H9 (cell line): ENCODE results near the gene WDR33. TPM values are rescaled to one million over a fixed set of nuclear protein-coding genes. Genes with fewer than 3 reads are reported as not detected.

Experiments used
- DNase-seq: peaks from one replicate; pipeline ENCODE4 v3.0.0-alpha.2; 2017
- H2AFZ ChIP-seq: one replicate; pipeline ENCODE4 v1.6.1; 2013; ENCODE audit warnings: mild to moderate bottlenecking, low read length, control low read depth, moderate library complexity
- H2AK5ac ChIP-seq: 2 replicates; pipeline ENCODE4 v1.6.1; 2013; ENCODE audit warnings: low read length, control low read depth, mixed read lengths; ENCODE audit not compliant: insufficient read length
- H2BK120ac ChIP-seq: one replicate; pipeline ENCODE4 v1.6.1; 2013; ENCODE audit warnings: low read depth, mild to moderate bottlenecking, low read length, control low read depth, inconsistent platforms; ENCODE audit not compliant: poor library complexity, severe bottlenecking
- H2BK12ac ChIP-seq: 2 replicates; pipeline ENCODE4 v1.6.1; 2013; ENCODE audit warnings: low read length, control low read depth, mixed read lengths, low read depth; ENCODE audit not compliant: insufficient read length
- H2BK15ac ChIP-seq: 2 replicates; pipeline ENCODE4 v1.6.1; 2013; ENCODE audit warnings: low read depth, low read length, control low read depth
- H2BK20ac ChIP-seq: one replicate; pipeline ENCODE4 v1.6.1; 2013; ENCODE audit warnings: low read depth, mild to moderate bottlenecking, low read length, control low read depth, inconsistent platforms; ENCODE audit not compliant: poor library complexity, severe bottlenecking
- H2BK5ac ChIP-seq: 2 replicates; pipeline ENCODE4 v1.6.1; 2013; ENCODE audit warnings: low read length, control low read depth, mixed read lengths; ENCODE audit not compliant: insufficient read length
- H3K14ac ChIP-seq: 2 replicates; pipeline ENCODE4 v1.6.1; 2013; ENCODE audit warnings: low read length, control low read depth; ENCODE audit not compliant: insufficient read depth
- H3K18ac ChIP-seq: 2 replicates; pipeline ENCODE4 v1.6.1; 2013; ENCODE audit warnings: low read depth, mild to moderate bottlenecking, mixed read lengths, low read length, control low read depth; ENCODE audit not compliant: insufficient read length
- H3K23ac ChIP-seq: 2 replicates; pipeline ENCODE4 v1.6.1; 2013; ENCODE audit warnings: low read length, control low read depth, mixed read lengths, low read depth; ENCODE audit not compliant: insufficient read length
- H3K23me2 ChIP-seq: 2 replicates; pipeline ENCODE4 v1.6.1; 2013; ENCODE audit warnings: low read depth, mild to moderate bottlenecking, mixed read lengths, low read length, control low read depth; ENCODE audit not compliant: insufficient read length, poor library complexity, severe bottlenecking
- H3K27ac ChIP-seq: 2 replicates; pipeline ENCODE4 v1.5.1; 2013; ENCODE audit warnings: low read length, control low read depth, mixed read lengths, low read depth; ENCODE audit not compliant: insufficient read length
- H3K27me3 ChIP-seq: 2 replicates; pipeline ENCODE4 v1.6.1; 2013; ENCODE audit warnings: low read length, control low read depth, inconsistent platforms; ENCODE audit not compliant: insufficient read depth
- H3K4ac ChIP-seq: 2 replicates; pipeline ENCODE4 v1.6.1; 2013; ENCODE audit warnings: low read depth, mild to moderate bottlenecking, control low read depth, inconsistent platforms, low read length, moderate library complexity
- H3K4me1 ChIP-seq: 2 replicates; pipeline ENCODE4 v1.6.1; 2013; ENCODE audit warnings: low read length, control low read depth, inconsistent platforms; ENCODE audit not compliant: insufficient read depth
- H3K4me2 ChIP-seq: 2 replicates; pipeline ENCODE4 v1.6.1; 2013; ENCODE audit warnings: low read length, control low read depth, mixed read lengths; ENCODE audit not compliant: insufficient read length, insufficient read depth
- H3K56ac ChIP-seq: 2 replicates; pipeline ENCODE4 v1.6.1; 2013; ENCODE audit warnings: low read depth, mild to moderate bottlenecking, mixed read lengths, low read length, control low read depth; ENCODE audit not compliant: insufficient read length
- H3K79me1 ChIP-seq: 2 replicates; pipeline ENCODE4 v1.6.1; 2013; ENCODE audit warnings: low read depth, mild to moderate bottlenecking, moderate library complexity, low read length, control low read depth, inconsistent platforms; ENCODE audit not compliant: insufficient read depth, poor library complexity, severe bottlenecking
- H3K79me2 ChIP-seq: 2 replicates; pipeline ENCODE4 v1.6.1; 2013; ENCODE audit warnings: low read length, control low read depth, inconsistent platforms; ENCODE audit not compliant: insufficient read depth
- H3K9ac ChIP-seq: 2 replicates; pipeline ENCODE4 v1.6.1; 2013; ENCODE audit warnings: low read length, control low read depth, mixed read lengths; ENCODE audit not compliant: insufficient read length; ENCODE audit errors: extremely low read depth
- H3K9me3 ChIP-seq: one replicate; pipeline ENCODE4 v1.6.1; 2013; ENCODE audit warnings: low read depth, low read length, inconsistent platforms; ENCODE audit not compliant: control insufficient read depth
- H3T11ph ChIP-seq: one replicate; pipeline ENCODE4 v1.6.1; 2013; ENCODE audit warnings: mild to moderate bottlenecking, low read length, control low read depth, inconsistent platforms
- H4K20me1 ChIP-seq: one replicate; pipeline ENCODE4 v1.6.1; 2013; ENCODE audit not compliant: control insufficient read depth, insufficient read length, insufficient read depth
- H4K5ac ChIP-seq: 2 replicates; pipeline ENCODE4 v1.6.1; 2013; ENCODE audit warnings: low read depth, mild to moderate bottlenecking, mixed read lengths, low read length, control low read depth; ENCODE audit not compliant: insufficient read length
- H4K8ac ChIP-seq: replicated peaks from 2 replicates; pipeline ENCODE4 v1.6.1; 2013; ENCODE audit warnings: low read length, control low read depth, mixed read lengths, low read depth; ENCODE audit not compliant: insufficient read length
- H4K91ac ChIP-seq: 2 replicates; pipeline ENCODE4 v1.6.1; 2013; ENCODE audit warnings: low read depth, mild to moderate bottlenecking, moderate library complexity, mixed read lengths, low read length, control low read depth; ENCODE audit not compliant: insufficient read length
- H3K27ac Mint-ChIP-seq, 3 experiments: 2 replicates in 2 of 3; 3 replicates in 1 of 3; pipeline ENCODE4 v1.8.0; 2020 to 2021; ENCODE audit warnings: mixed read lengths in 3 of 3, mild to moderate bottlenecking in 1 of 3, moderate library complexity in 1 of 3
- H3K27me3 Mint-ChIP-seq: 2 replicates; pipeline ENCODE4 v1.8.0; 2021; ENCODE audit warnings: low read depth, mild to moderate bottlenecking, moderate library complexity, mixed read lengths
- H3K36me3 Mint-ChIP-seq, 3 experiments: 2 replicates in 2 of 3; 3 replicates in 1 of 3; pipeline ENCODE4 v1.8.0; 2020 to 2021; ENCODE audit warnings: low read depth in 3 of 3, mixed read lengths in 3 of 3; ENCODE audit not compliant: insufficient read depth in 1 of 3
- H3K4me1 Mint-ChIP-seq, 2 experiments: 2 replicates each; pipeline ENCODE4 v1.8.0; 2020; ENCODE audit warnings: mixed read lengths in 2 of 2
- H3K4me3 Mint-ChIP-seq, 2 experiments: 2 replicates in 1 of 2; 3 replicates in 1 of 2; pipeline ENCODE4 v1.8.0; 2020 to 2021; ENCODE audit warnings: mild to moderate bottlenecking in 2 of 2, mixed read lengths in 2 of 2, moderate library complexity in 1 of 2
- H3K9me3 Mint-ChIP-seq, 2 experiments: 2 replicates in 1 of 2; 3 replicates in 1 of 2; pipeline ENCODE4 v1.8.0; 2020; ENCODE audit warnings: mild to moderate bottlenecking in 2 of 2, mixed read lengths in 2 of 2, moderate library complexity in 1 of 2
- CTCF ChIP-seq: fragments of 200-600 bp; sonication (generic); conservative IDR thresholded peaks from 3 replicates; pipeline ENCODE4 v1.8.0; 2021; ENCODE audit warnings: antibody characterized with exemption, mild to moderate bottlenecking
- WGBS: extraction: QIAGEN DNeasy Blood & Tissue Kit; methylation state at CpG from one replicate; pipeline ENCODE4 v1.1.7; 2013; ENCODE audit warnings: missing lambda C conversion rate, low lambda C conversion rate, mixed read lengths; ENCODE audit not compliant: insufficient read length; ENCODE audit errors: extremely low coverage; 5-methylcytosine and 5-hydroxymethylcytosine counted together
- total RNA-seq: library from RNA; stranded (reverse); gene quantifications from 2 replicates; pipeline ENCODE4 v1.2.1, GENCODE V29; 2021

Gene WDR33
- total RNA-seq, 1 experiment from 2014 or later = 86.0 TPM

GRCh38 chr2:127840893-127841292 lies 29.9 kb upstream of the WDR33 start:
- no peak overlapping the region for H4K8ac ChIP-seq
- WGBS = no CpG with 5 or more reads among the region's 4 CpGs
- no peaks in the 10 kb centered on the region for H3K79me2 ChIP-seq
- H4K5ac ChIP-seq = no peak overlapping the region
- H4K20me1 ChIP-seq = no peaks in the 10 kb centered on the region
- H3K4ac ChIP-seq = no peak overlapping the region
- no peaks in the 10 kb centered on the region for H3K79me1 ChIP-seq
- no peak overlapping the region for H2BK20ac ChIP-seq
- no peak for DNase-seq
- H2BK5ac ChIP-seq = no peak overlapping the region
- H2BK12ac ChIP-seq = no peak overlapping the region
- H3K23ac ChIP-seq = no peak overlapping the region
- Mint-ChIP-seq H3K4me3 (no peak overlapping the region), H3K27me3 (no peaks in the 10 kb centered on the region; the same call in 1 of the 2 replicates), H3K4me1 (no peaks in the 10 kb centered on the region), H3K36me3 (peaks cover 8 to 13% (median 11%) of the 10 kb centered on the region in 3 experiments; a peak in 6 of 7 replicates), H3K9me3 (no peaks in the 10 kb centered on the region), H3K27ac (no peak overlapping the region)
- H3K9me3 ChIP-seq = no peaks in the 10 kb centered on the region
- no peak overlapping the region for H2AFZ ChIP-seq
- H3K9ac ChIP-seq = no peak overlapping the region
- no peaks in the 10 kb centered on the region for H3K4me1 ChIP-seq
- H3K23me2 ChIP-seq = no peaks in the 10 kb centered on the region
- H3K27ac ChIP-seq = no peak overlapping the region
- no peak overlapping the region for H2BK15ac ChIP-seq
- no peaks in the 10 kb centered on the region for H3K27me3 ChIP-seq
- H2BK120ac ChIP-seq = no peak overlapping the region
- no peak overlapping the region for H3K14ac ChIP-seq
- no peak overlapping the region for H2AK5ac ChIP-seq
- no peak overlapping the region for H3K56ac ChIP-seq
- no peak overlapping the region for H4K91ac ChIP-seq
- TF ChIP-seq CTCF = no peak
- H3T11ph ChIP-seq = no peak overlapping the region
- H3K18ac ChIP-seq = no peak overlapping the region
- H3K4me2 ChIP-seq = no peak overlapping the region
